Measurements from ENCODE around the gene BOLA1.

Gene BOLA1

GRCh38 chr1:149888999-149889289, 10.4 kb upstream of the BOLA1 start:
- Histone ChIP-seq H3K9me3 (no peaks in the 10 kb centered on the region), H3K27me3 (no peaks in the 10 kb centered on the region), H3K36me3 (no peaks in the 10 kb centered on the region), H3K4me3 (ENCODE audit: low read depth, low read length) (peak overlapping the region; percentile 89), H3K4me1 (no peaks in the 10 kb centered on the region)
- no peak for DNase-seq
- no peak for TF ChIP-seq CTCF (IDR thresholded peaks at IDR 0.05; ENCODE audit: low read depth, low read length)

GRCh38 chr1:149896575-149896974, 2.8 kb upstream of the BOLA1 start:
- no peak for TF ChIP-seq CTCF (IDR thresholded peaks at IDR 0.05; ENCODE audit: low read depth, low read length)
- Histone ChIP-seq H3K4me3 (ENCODE audit: low read depth, low read length) (no peak overlapping the region), H3K36me3 (no peaks in the 10 kb centered on the region), H3K9me3 (no peaks in the 10 kb centered on the region), H3K4me1 (no peaks in the 10 kb centered on the region), H3K27me3 (no peaks in the 10 kb centered on the region)
- no peak for DNase-seq

- Histone ChIP-seq H3K4me3 (ENCODE audit: low read depth, low read length) (no peak overlapping the region), H3K9me3 (no peaks in the 10 kb centered on the region), H3K4me1 (no peaks in the 10 kb centered on the region), H3K27me3 (no peaks in the 10 kb centered on the region), H3K36me3 (peaks cover 24% of the 10 kb centered on the region)
- no peak for TF ChIP-seq CTCF (IDR thresholded peaks at IDR 0.05; ENCODE audit: low read depth, low read length)
- DNase-seq = no peak
Measured at GRCh38 chr1:149903836-149904491, 4.6 kb downstream of the BOLA1 start.

- Histone ChIP-seq H3K36me3 (peaks cover 37% of the 10 kb centered on the region), H3K4me1 (no peaks in the 10 kb centered on the region), H3K27me3 (no peaks in the 10 kb centered on the region), H3K9me3 (no peaks in the 10 kb centered on the region), H3K4me3 (ENCODE audit: low read depth, low read length) (no peak overlapping the region)
- DNase-seq = no peak
- TF ChIP-seq CTCF (IDR thresholded peaks at IDR 0.05; ENCODE audit: low read depth, low read length) = no peak
Measured at GRCh38 chr1:149906570-149907075, 7.3 kb downstream of the BOLA1 start.

GRCh38 chr1:149914545-149914944, 15.2 kb downstream of the BOLA1 start:
- DNase-seq = no peak
- Histone ChIP-seq H3K4me1 (peaks cover 8% of the 10 kb centered on the region), H3K36me3 (peaks cover 15% of the 10 kb centered on the region), H3K4me3 (ENCODE audit: low read depth, low read length) (no peak overlapping the region), H3K9me3 (no peaks in the 10 kb centered on the region), H3K27me3 (no peaks in the 10 kb centered on the region)
- no peak for TF ChIP-seq CTCF (IDR thresholded peaks at IDR 0.05; ENCODE audit: low read depth, low read length)

GRCh38 chr1:149915429-149916192, 16.2 kb downstream of the BOLA1 start:
- H3K27me3 ChIP-seq = no peaks in the 10 kb centered on the region
- TF ChIP-seq CTCF (IDR thresholded peaks at IDR 0.05; ENCODE audit: low read depth, low read length) = no peak
- H3K4me3 ChIP-seq (ENCODE audit: low read depth, low read length) = peak overlapping the region; percentile 98
- H3K9me3 ChIP-seq = no peaks in the 10 kb centered on the region
- peaks cover 8% of the 10 kb centered on the region for H3K36me3 ChIP-seq
- H3K4me1 ChIP-seq = peaks cover 8% of the 10 kb centered on the region
- DNase-seq = no peak

All from BE2C (cell line).